ENCODE results near the gene URGCP.

DNA sequence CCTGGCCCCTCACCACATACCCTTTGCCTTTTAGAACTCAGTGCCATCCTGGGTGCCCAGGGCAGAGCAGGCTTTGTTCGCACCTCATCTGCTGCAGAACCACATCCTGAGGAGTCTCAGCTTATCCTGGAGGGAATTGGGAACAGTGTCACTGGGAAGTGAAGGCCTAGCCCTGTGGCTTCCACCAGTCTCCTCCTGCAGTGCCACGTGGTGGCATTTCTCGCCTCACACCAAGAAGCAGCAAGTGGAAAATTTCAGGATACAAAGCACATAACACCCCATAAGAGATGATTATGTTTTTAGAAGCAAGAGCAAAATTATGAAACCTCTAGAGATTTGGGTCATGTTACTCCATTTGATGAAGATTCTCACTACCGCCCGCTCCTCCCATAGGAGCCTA lies 46.7 kb upstream of the URGCP start:
- TF ChIP-seq, protein P1, sequence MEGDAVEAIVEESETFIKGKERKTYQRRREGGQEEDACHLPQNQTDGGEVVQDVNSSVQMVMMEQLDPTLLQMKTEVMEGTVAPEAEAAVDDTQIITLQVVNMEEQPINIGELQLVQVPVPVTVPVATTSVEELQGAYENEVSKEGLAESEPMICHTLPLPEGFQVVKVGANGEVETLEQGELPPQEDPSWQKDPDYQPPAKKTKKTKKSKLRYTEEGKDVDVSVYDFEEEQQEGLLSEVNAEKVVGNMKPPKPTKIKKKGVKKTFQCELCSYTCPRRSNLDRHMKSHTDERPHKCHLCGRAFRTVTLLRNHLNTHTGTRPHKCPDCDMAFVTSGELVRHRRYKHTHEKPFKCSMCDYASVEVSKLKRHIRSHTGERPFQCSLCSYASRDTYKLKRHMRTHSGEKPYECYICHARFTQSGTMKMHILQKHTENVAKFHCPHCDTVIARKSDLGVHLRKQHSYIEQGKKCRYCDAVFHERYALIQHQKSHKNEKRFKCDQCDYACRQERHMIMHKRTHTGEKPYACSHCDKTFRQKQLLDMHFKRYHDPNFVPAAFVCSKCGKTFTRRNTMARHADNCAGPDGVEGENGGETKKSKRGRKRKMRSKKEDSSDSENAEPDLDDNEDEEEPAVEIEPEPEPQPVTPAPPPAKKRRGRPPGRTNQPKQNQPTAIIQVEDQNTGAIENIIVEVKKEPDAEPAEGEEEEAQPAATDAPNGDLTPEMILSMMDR (conservative IDR thresholded peaks at IDR 0.05 in 1 of 2, IDR thresholded peaks at IDR 0.05 in 1 of 2; ENCODE audit: low read depth in 1 of 2, low read length in 2 of 2), result no peak
- TF ChIP-seq EZH2 (IDR thresholded peaks at IDR 0.05; ENCODE audit: low read length, missing control alignments), result no peak
